OCI-LY1 (cell line): ENCODE measurements around the gene TCEAL4.

ENCODE experiments used
- EZH2 ChIP-seq: fragments of 200-600 bp; sonication (generic), shearing (Covaris generic); IDR thresholded peaks from 2 replicates; pipeline ENCODE4 v1.8.0; 2017; ENCODE audit warnings: borderline replicate concordance, mixed run types, mild to moderate bottlenecking, antibody characterized with exemption, low read length, moderate library complexity, mixed read lengths
- TF ChIP-seq, protein P1 (sequence below): fragments of 200-600 bp; sonication (generic), shearing (Covaris generic); IDR thresholded peaks from 2 replicates; pipeline ENCODE4 v1.5.1; 2017; ENCODE audit warnings: mild to moderate bottlenecking, antibody characterized with exemption, low read length, moderate library complexity, mixed read lengths

DNA sequence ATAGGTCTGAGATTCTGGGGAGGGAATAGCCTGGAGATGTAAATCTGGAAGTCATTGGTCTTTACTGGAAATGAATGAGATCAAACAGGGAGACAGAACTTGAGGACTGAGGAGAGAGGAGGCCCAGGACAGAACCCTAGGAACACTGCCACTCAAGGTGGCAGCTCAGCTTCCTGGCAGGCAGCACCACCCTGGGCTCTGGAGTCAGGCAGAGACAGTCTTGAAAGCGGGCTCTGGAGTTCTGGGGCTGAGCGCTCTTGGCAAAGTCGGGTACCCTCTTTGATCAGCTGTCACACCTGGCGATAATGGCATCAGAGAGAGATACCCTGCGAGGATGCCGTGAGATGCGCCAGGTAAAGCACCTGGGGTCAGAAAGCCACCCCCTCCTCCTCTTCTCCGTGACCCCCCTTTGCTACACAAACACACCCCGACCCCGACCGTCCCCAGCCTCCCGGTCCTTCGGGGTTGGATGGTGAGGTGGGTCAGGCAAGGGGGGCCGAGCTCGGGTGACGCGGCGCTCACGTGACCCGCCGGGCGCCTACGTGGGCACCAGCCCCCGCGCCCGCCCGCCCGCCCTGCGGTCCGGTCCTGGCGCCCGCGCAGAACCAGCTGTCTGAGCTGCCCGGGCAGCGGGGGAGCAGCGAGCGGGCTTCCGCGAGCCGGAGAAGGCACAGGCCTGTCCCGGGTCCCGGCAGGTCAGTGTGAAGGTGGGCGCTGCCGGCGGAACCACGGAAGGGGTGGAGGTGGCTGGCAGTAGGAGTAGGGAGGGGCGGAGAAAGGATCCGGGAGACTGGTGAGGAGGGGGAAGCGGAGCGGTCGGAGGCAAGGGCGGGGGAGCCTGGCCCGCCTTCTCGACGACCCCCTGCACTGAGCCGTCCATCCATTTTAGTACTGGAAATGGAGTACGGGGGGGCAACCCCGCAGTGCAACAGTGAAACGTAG, 22.3 kb downstream of the TCEAL4 start, which contains the start of gene TCEAL3:
- TF ChIP-seq, protein P1, sequence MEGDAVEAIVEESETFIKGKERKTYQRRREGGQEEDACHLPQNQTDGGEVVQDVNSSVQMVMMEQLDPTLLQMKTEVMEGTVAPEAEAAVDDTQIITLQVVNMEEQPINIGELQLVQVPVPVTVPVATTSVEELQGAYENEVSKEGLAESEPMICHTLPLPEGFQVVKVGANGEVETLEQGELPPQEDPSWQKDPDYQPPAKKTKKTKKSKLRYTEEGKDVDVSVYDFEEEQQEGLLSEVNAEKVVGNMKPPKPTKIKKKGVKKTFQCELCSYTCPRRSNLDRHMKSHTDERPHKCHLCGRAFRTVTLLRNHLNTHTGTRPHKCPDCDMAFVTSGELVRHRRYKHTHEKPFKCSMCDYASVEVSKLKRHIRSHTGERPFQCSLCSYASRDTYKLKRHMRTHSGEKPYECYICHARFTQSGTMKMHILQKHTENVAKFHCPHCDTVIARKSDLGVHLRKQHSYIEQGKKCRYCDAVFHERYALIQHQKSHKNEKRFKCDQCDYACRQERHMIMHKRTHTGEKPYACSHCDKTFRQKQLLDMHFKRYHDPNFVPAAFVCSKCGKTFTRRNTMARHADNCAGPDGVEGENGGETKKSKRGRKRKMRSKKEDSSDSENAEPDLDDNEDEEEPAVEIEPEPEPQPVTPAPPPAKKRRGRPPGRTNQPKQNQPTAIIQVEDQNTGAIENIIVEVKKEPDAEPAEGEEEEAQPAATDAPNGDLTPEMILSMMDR, result no peak
- no peak for TF ChIP-seq EZH2
